Adrenal gland (tissue), 12 donors: ENCODE results near the gene RYR1. TPM values are rescaled to one million over a fixed set of nuclear protein-coding genes. Genes with fewer than 3 reads are reported as not detected.
"Not testable (repeated sequence)": the region's sequence is repeated elsewhere in the genome, so short reads cannot be mapped to it uniquely, and the experiment has no call there.

Source experiments
- DNase-seq, 7 donors: peaks; one replicate each; pipeline ENCODE4 v3.0.0-alpha.2; 2019 to 2020
- H3K27ac ChIP-seq, 5 donors: fragments of 200-600 bp; sonication (generic) in 4 of 5; 1 replicate in 3 of 5; 2 replicates in 2 of 5; pipeline versions ENCODE4 v1.5.1 to v1.8.0; 2016 to 2020; ENCODE audit warnings: mild to moderate bottlenecking in 1 of 5
- H3K27me3 ChIP-seq: fragments of 200-600 bp; 2 replicates; pipeline ENCODE4 v1.8.0; 2021
- H3K36me3 ChIP-seq, 2 donors: fragments of 200-600 bp; replicated peaks in 1 of 2; 1 replicate in 1 of 2; 2 replicates in 1 of 2; pipeline versions ENCODE4 v1.5.1 to v1.8.0; 2018 to 2022
- H3K4me1 ChIP-seq, 2 donors: fragments of 200-600 bp; replicated peaks in 1 of 2; 1 replicate in 1 of 2; 2 replicates in 1 of 2; pipeline versions ENCODE4 v1.5.1 to v1.8.0; 2018 to 2021
- H3K4me3 ChIP-seq, 4 donors: fragments of 200-600 bp; sonication (generic) in 3 of 4; one replicate each; pipeline ENCODE4 v1.5.1; 2016 to 2018
- H3K9me3 ChIP-seq, 3 donors: fragments of 200-600 bp; sonication (generic) in 1 of 3; replicated peaks in 1 of 3; 1 replicate in 2 of 3; 2 replicates in 1 of 3; pipeline versions ENCODE4 v1.5.1 to v1.8.0; 2016 to 2021
- CTCF ChIP-seq, 6 experiments: fragments of 450-650 bp in 4 of 6; fragments of 200-600 bp in 2 of 6; sonication (generic) in 1 of 6; IDR thresholded peaks; 1 replicate in 5 of 6; 2 replicates in 1 of 6; pipeline versions ENCODE4 v1.5.1 to v1.8.0; 2016 to 2021; ENCODE audit warnings: antibody characterized with exemption in 6 of 6, mild to moderate bottlenecking in 2 of 6, moderate library complexity in 1 of 6
- POLR2A ChIP-seq, 2 donors: fragments of 450-650 bp; IDR thresholded peaks; one replicate each; pipeline ENCODE4 v1.6.1; 2017; ENCODE audit warnings: antibody characterized with exemption in 2 of 2, mild to moderate bottlenecking in 2 of 2, moderate library complexity in 1 of 2
- WGBS, 4 donors: extraction: QIAGEN DNeasy Blood & Tissue Kit in 2 of 4; methylation state at CpG; one replicate each; pipeline versions ENCODE4 v1.1.5 to v1.1.7; 2013 to 2017; 5-methylcytosine and 5-hydroxymethylcytosine counted together
- intact Hi-C, 2 donors: fragments of 100-400 bp; cut with DNase I; formaldehyde crosslinking; loops; one replicate each; pipeline versions ENCODE4 v1.14.1 to v1.15.0; 2022 to 2023
- polyA plus RNA-seq, 3 donors: library from polyadenylated mRNA; stranded (reverse); fragments of 200-250 nt in 2 of 3; fragments of 350-450 nt in 1 of 3; fragmentation: Illumina TruSeq in 1 of 3; extraction: RNeasy Lipid Tissue Mini Kit (QIAGEN cat#74804) in 1 of 3; gene quantifications; one replicate each; pipeline ENCODE4 v1.2.3, GENCODE V29; 2013 to 2014
- total RNA-seq, 9 donors: library from RNA; depleted of rRNA in 4 of 9; stranded (reverse); fragments of >200 nt in 4 of 9; fragments of 120-200 nt in 1 of 9; fragmentation: NEBNext Ultra II Directional in 1 of 9; extraction: Animal tissue kit (Norgen Biotek cat#: 25700) in 1 of 9; gene quantifications; one replicate each; pipeline versions ENCODE4 v1.1.0 to v1.2.4, GENCODE V29; 2013 to 2023
- donor health status: healthy with polysubstance abuse.
- donor health status: Bipolar disorder and iron deficiency.
- donor health status: DM: yes; HTN: yes; CAD: no.
- donor health status: DM: no; HTN: no; CAD: no.
- donor health status: DM: no; HTN: no; CAD: no.
- donor health status: DM: yes; HTN: yes; CAD: no.

RYR1 gene
- total and polyA plus RNA-seq, 12 donors, result 0.90 to 10.0 (median 3.2) TPM

- Histone ChIP-seq H3K27me3 (peaks cover 8% of the 10 kb centered on the region), H3K27ac (no peak overlapping the region), H3K4me3 (no peak overlapping the region), H3K4me1 (no peaks in the 10 kb centered on the region), H3K9me3 (no peaks in the 10 kb centered on the region), H3K36me3 (no peaks in the 10 kb centered on the region)
- intact Hi-C loops, result no loop called here
- no peak for DNase-seq
- WGBS, 4 donors, result 70 to 72% (median 71%) methylated on average over 21 of the region's 21 CpGs
- no peak for TF ChIP-seq POLR2A (IDR thresholded peaks at IDR 0.05)
Measured at GRCh38 chr19:38565691-38566105, 132.2 kb downstream of the RYR1 start.

- 78 to 84% (median 79%) methylated on average over 5 to 6 of the region's 6 CpGs for WGBS, 4 donors
- Histone ChIP-seq H3K4me1 (no peaks in the 10 kb centered on the region), H3K27me3 (peaks cover 5% of the 10 kb centered on the region), H3K27ac (no peak overlapping the region), H3K36me3 (no peaks in the 10 kb centered on the region), H3K9me3 (no peaks in the 10 kb centered on the region), H3K4me3 (no peak overlapping the region)
- intact Hi-C loops, result no loop called here
- DNase-seq, result no peak
- TF ChIP-seq POLR2A (IDR thresholded peaks at IDR 0.05) (no peak), CTCF (IDR thresholded peaks at IDR 0.05) (no peak)
Measured at GRCh38 chr19:38569368-38569983, 136.0 kb downstream of the RYR1 start.

GRCh38 chr19:38571682-38572081 is 138.2 kb downstream of the RYR1 start:
- H3K36me3 ChIP-seq, result no peaks in the 10 kb centered on the region
- H3K4me3 ChIP-seq, result no peak overlapping the region
- TF ChIP-seq POLR2A (IDR thresholded peaks at IDR 0.05) (no peak), CTCF (IDR thresholded peaks at IDR 0.05) (no peak)
- H3K9me3 ChIP-seq, result no peaks in the 10 kb centered on the region
- H3K4me1 ChIP-seq, result no peaks in the 10 kb centered on the region
- DNase-seq, result no peak
- intact Hi-C loops, result no loop called here
- WGBS, 4 donors, result 82 to 86% (median 83%) methylated on average over 1 to 2 of the region's 2 CpGs
- no peak overlapping the region for H3K27ac ChIP-seq
- H3K27me3 ChIP-seq, result no peaks in the 10 kb centered on the region

- no peak overlapping the region for H3K27ac ChIP-seq
- H3K4me1 ChIP-seq, result no peaks in the 10 kb centered on the region
- no peak overlapping the region for H3K4me3 ChIP-seq
- TF ChIP-seq POLR2A (IDR thresholded peaks at IDR 0.05) (no peak), CTCF (IDR thresholded peaks at IDR 0.05) (no peak)
- no peaks in the 10 kb centered on the region for H3K9me3 ChIP-seq
- 72 to 94% (median 90%) methylated on average over 4 to 11 of the region's 11 CpGs for WGBS, 4 donors
- no peak for DNase-seq
- intact Hi-C loops, result no loop called here
- H3K27me3 ChIP-seq, result no peaks in the 10 kb centered on the region
- H3K36me3 ChIP-seq, result no peaks in the 10 kb centered on the region
Measured at GRCh38 chr19:38577826-38578225, 144.3 kb downstream of the RYR1 start.

GRCh38 chr19:38579304-38579703 is 145.8 kb downstream of the RYR1 start:
- H3K36me3 ChIP-seq, H3K4me3 ChIP-seq, DNase-seq, H3K4me1 ChIP-seq, H3K9me3 ChIP-seq, intact Hi-C loops, H3K27ac ChIP-seq, H3K27me3 ChIP-seq: not testable (repeated sequence)
- WGBS, 4 donors, result 81 to 93% (median 88%) methylated on average over 6 of the region's 6 CpGs
